GM13976 (cell line): Measurements from ENCODE around the gene LYPD3.

Experiments
- DNase-seq: peaks from one replicate; pipeline ENCODE4 v3.0.0; 2012; ENCODE audit warnings: low spot score
- in situ Hi-C: fragments of 300-500 bp; cut with MboI; formaldehyde crosslinking; loops from one replicate; pipeline ENCODE4 v1.12.0; 2022; ENCODE audit warnings: low sequenced_read_pairs, mixed read lengths, inconsistent platforms; ENCODE audit not compliant: unreplicated experiment
- TF ChIP-seq, protein P1 (sequence below): IDR thresholded peaks from 2 replicates; pipeline ENCODE4 v1.5.1; 2012; ENCODE audit warnings: borderline replicate concordance, mild to moderate bottlenecking; ENCODE audit not compliant: insufficient read depth; ENCODE audit errors: extremely low read depth, missing control alignments, control extremely low read depth

The LYPD3 gene

DNA sequence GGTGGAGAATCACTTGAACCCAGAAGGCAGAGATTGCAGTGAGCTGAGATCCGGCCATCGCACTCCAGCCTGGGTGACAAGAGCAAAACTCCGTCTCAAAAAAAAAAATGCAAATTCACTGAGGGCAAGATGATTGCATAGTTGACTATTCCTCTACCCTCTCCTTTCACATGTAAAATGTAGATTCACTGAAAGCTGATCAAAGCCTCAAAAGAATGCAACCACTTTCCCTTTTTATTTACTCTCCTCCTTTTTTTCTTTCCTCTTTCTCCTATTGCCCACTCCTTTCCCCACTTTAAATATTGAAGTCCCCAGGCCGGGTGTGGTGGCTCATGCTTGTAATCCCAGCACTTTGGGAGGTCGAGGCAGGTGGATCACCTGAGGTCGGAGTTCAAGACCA, 44.5 kb downstream of the LYPD3 start:
- in situ Hi-C loops: no loop called here
- DNase-seq: no peak
- TF ChIP-seq, protein P1, sequence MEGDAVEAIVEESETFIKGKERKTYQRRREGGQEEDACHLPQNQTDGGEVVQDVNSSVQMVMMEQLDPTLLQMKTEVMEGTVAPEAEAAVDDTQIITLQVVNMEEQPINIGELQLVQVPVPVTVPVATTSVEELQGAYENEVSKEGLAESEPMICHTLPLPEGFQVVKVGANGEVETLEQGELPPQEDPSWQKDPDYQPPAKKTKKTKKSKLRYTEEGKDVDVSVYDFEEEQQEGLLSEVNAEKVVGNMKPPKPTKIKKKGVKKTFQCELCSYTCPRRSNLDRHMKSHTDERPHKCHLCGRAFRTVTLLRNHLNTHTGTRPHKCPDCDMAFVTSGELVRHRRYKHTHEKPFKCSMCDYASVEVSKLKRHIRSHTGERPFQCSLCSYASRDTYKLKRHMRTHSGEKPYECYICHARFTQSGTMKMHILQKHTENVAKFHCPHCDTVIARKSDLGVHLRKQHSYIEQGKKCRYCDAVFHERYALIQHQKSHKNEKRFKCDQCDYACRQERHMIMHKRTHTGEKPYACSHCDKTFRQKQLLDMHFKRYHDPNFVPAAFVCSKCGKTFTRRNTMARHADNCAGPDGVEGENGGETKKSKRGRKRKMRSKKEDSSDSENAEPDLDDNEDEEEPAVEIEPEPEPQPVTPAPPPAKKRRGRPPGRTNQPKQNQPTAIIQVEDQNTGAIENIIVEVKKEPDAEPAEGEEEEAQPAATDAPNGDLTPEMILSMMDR: no peak

DNA sequence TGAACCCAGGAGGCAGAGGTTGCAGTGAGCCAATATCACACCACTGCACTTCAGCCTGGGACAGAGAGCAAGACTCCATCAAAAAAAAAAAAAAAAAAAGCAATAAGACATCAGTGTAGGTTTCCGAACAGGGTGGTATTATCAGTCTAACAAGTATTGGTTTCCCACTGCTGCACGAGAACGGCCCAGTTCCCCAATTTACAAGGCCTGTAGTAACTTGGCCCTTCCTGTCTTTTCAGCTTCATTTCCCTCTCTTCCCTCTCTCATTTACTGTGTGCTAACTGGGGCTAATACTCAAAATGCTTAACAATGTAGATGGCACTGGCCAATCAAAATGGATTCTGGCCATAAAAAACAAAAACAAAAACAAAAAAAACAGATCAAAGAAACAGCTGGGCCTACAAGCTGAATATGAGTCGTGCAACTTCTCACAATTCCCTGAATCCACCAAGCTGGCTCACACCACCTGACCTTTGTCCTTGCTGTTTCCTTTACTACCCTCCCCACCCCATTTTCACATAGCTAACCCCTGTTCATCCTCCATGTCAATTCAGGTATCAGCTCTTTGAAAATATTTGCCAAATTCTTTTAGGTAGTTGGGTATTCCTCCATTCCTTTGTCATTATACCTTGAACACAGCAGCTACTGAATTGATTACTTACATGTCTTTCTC, 48.3 kb downstream of the LYPD3 start:
- no peak for DNase-seq
- in situ Hi-C loops: no loop called here
- TF ChIP-seq, protein P1: no peak

DNA sequence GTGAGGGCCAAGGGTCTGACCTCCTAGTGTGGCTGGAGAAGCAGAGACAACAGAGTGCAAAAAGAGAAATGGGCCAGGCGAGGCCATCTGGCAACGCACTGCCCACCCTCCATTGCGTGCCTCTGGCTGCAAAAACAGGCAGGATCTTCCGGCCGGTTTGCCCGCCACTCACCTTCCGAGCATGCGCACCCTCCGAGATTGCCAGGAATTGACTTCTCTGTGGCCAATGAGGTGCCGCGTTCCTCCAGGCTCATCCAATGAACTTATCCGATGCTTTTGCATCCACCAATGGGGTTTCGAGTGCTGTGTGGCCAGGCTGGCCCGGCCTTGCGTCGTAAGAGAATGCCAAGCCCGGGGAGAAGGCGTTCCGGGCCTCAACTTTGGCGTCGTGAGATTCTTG, 50.9 kb downstream of the LYPD3 start, which contains the start of gene TEX101:
TEX101 (plus strand) TSS at position 337 of the 400 bp plus-strand sequence. CDS start 1,030 bp downstream, outside the sequence.
- DNase-seq: no peak
- TF ChIP-seq, protein P1: no peak
- in situ Hi-C loops: no loop called here

DNA sequence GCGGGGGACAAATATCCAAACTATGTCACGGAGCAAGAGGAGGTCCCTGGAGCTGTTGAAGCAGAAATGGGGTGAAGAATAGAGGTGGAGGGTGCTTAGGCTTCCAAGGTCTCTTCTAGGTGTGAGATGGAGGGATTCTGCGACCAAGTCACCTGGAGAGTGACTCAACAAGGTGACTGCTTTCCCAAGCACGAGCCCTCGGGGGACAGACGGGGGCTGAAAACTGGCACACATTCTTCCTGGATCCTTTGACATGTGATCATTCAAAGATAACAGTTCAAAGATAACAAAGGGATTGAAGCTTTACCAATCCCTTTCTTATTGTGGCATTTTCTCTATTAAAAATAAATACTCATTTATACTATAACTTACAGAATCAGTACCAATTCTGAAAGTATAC, 53.0 kb downstream of the LYPD3 start:
- TF ChIP-seq, protein P1: no peak
- DNase-seq: no peak
- in situ Hi-C loops: no loop called here
